Lower lobe of right lung (tissue), 2 donors: ENCODE measurements around the gene KCNN3. TPM values are rescaled to one million over a fixed set of nuclear protein-coding genes. Genes with fewer than 3 reads are reported as not detected.

ENCODE experiments used
- ATAC-seq, 2 donors: fragments of 200-7000 bp; cut with Tn5 transposase; one replicate each; pipeline ENCODE4 v1.9.1; 2020 to 2022; ENCODE audit warnings: mild to moderate bottlenecking in 2 of 2, moderate library complexity in 2 of 2
- DNase-seq: peaks from one replicate; pipeline ENCODE4 v3.0.0-alpha.2; 2020
- H3K27ac ChIP-seq: fragments of 200-600 bp; one replicate; pipeline ENCODE4 v1.8.0; 2022
- H3K27me3 ChIP-seq: fragments of 200-600 bp; one replicate; pipeline ENCODE4 v1.8.0; 2022; ENCODE audit warnings: low read depth
- H3K36me3 ChIP-seq: fragments of 200-600 bp; one replicate; pipeline ENCODE4 v1.8.0; 2022; ENCODE audit warnings: mild to moderate bottlenecking
- H3K4me1 ChIP-seq: fragments of 200-600 bp; one replicate; pipeline ENCODE4 v1.8.0; 2022
- H3K4me3 ChIP-seq: fragments of 200-600 bp; one replicate; pipeline ENCODE4 v1.8.0; 2022; ENCODE audit warnings: mild to moderate bottlenecking
- H3K9me3 ChIP-seq: fragments of 200-600 bp; one replicate; pipeline ENCODE4 v1.8.0; 2022
- intact Hi-C: fragments of 100-400 bp; cut with DNase I; formaldehyde crosslinking; loops from one replicate; pipeline ENCODE4 v1.11.0; 2022
- total RNA-seq: library from RNA; stranded (reverse); fragmentation: NEBNext Ultra II Directional; extraction: Animal tissue kit (Norgen Biotek cat#: 25700); gene quantifications from one replicate; pipeline ENCODE4 v1.2.1, GENCODE V29; 2021
- TF ChIP-seq, protein P1 (sequence below): fragments of 200-600 bp; IDR thresholded peaks from one replicate; pipeline ENCODE4 v1.8.0; 2022; ENCODE audit warnings: antibody characterized with exemption, mild to moderate bottlenecking
- donor health status: DM: no; HTN: yes; CAD: no; lungs with severe emphysema.

Gene KCNN3
- total RNA-seq, 1 donor from 2014 or later = 4.4 TPM

DNA sequence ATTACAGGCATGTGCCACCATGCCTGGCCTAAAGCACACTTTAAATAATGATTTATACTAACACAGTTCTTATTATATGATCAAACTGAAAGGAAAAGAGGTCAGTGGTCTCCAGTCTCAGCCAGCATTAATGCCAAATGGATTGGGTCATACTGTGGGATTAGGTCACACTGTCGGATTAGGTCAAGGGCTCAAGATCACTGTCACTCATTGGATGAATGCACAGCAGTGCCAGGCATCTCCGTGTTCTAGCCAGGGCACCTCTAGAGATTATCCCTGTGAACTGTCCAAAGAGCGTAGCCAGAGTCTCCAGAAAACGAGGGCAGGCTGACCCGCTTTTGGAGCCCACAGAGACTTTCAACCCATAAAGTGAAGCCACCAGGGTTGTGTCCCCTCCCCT, 70.9 kb downstream of the KCNN3 start:
- Histone ChIP-seq H3K27ac (no peak overlapping the region), H3K36me3 (no peaks in the 10 kb centered on the region), H3K4me1 (no peaks in the 10 kb centered on the region), H3K4me3 (no peak overlapping the region), H3K27me3 (no peaks in the 10 kb centered on the region), H3K9me3 (no peaks in the 10 kb centered on the region)
- DNase-seq (no peak), ATAC-seq (no peak)
- TF ChIP-seq, protein P1, sequence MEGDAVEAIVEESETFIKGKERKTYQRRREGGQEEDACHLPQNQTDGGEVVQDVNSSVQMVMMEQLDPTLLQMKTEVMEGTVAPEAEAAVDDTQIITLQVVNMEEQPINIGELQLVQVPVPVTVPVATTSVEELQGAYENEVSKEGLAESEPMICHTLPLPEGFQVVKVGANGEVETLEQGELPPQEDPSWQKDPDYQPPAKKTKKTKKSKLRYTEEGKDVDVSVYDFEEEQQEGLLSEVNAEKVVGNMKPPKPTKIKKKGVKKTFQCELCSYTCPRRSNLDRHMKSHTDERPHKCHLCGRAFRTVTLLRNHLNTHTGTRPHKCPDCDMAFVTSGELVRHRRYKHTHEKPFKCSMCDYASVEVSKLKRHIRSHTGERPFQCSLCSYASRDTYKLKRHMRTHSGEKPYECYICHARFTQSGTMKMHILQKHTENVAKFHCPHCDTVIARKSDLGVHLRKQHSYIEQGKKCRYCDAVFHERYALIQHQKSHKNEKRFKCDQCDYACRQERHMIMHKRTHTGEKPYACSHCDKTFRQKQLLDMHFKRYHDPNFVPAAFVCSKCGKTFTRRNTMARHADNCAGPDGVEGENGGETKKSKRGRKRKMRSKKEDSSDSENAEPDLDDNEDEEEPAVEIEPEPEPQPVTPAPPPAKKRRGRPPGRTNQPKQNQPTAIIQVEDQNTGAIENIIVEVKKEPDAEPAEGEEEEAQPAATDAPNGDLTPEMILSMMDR = no peak
- intact Hi-C loops = no loop called here

DNA sequence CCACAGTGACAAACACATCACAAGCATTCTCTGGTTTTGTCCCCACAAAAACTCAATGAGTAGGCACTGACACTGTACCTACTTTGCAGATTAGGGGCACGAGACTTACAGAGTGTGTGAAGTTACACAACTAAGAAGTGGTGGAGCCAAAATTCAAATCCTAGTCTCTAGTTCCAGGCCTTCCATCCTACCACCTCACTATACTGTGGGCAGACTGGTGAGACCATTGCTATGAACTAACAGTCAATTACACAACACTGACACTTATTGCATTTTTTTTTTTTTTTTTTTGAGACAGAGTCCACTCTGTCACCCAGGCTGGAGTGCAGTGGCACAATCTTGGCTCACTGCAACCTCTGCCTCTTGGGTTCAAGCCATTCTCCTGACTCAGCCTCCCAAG, 71.4 kb downstream of the KCNN3 start:
- DNase-seq = no peak
- intact Hi-C loops = no loop called here
- TF ChIP-seq, protein P1 = no peak

DNA sequence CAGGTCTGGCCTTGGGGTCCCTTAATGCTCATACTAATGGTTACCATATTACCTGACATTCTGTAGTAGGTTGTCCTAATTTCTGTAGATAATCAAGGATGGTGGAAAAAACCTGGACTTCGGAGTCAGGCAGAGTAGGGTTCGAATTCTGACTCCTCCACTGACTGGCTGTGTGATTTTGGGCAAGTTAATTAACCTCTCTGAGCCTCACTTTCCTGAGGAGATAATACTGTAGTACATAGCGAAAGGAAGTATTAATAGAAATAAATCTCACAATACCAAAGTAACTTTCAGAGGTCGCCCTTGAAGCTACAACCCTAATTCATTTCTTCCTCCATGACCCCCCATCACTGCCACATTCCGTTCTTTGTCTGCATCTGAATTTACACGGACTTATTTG, 72.9 kb downstream of the KCNN3 start:
- Histone ChIP-seq H3K36me3 (no peaks in the 10 kb centered on the region), H3K9me3 (no peaks in the 10 kb centered on the region), H3K4me1 (no peaks in the 10 kb centered on the region), H3K4me3 (no peak overlapping the region), H3K27me3 (no peaks in the 10 kb centered on the region), H3K27ac (no peak overlapping the region)
- TF ChIP-seq, protein P1 = no peak
- intact Hi-C loops = no loop called here
- DNase-seq (no peak), ATAC-seq (no peak)

More for the DNA sequence above, 71.4 kb downstream of the KCNN3 start:
- H3K4me1 ChIP-seq = no peaks in the 10 kb centered on the region
- no peak for ATAC-seq
- H3K27ac ChIP-seq = no peak overlapping the region
- no peaks in the 10 kb centered on the region for H3K27me3 ChIP-seq
- no peak overlapping the region for H3K4me3 ChIP-seq
- no peaks in the 10 kb centered on the region for H3K9me3 ChIP-seq
- no peaks in the 10 kb centered on the region for H3K36me3 ChIP-seq

DNA sequence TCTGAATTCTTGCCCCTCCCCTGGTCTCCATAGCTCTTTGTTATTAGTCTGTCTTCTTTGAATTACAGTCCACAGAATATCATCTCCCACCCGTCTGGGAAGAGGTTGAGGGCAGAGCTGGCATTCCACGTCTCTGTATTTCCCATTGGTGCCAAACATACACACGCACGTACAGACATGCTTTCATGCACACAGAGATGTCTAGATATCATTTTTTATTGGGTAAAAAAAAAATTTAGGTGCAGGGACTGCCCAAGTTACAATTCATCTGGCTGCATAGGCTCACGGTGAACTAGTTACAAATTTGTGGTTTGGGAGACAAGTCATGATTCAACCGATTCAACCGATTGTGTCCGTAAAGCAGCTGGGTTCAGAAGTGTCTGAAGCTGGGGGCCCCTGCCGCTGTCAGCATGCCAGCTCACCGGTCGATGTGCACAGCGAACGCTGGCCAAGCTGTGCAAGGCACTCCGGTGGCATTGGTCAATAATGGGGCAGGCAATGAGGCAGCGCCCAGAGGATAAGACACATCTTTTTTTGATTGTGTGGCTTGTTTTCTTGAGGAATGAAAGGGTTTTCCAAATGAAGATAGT, 73.7 kb downstream of the KCNN3 start:
- Histone ChIP-seq H3K4me1 (peaks cover 4% of the 10 kb centered on the region), H3K36me3 (no peaks in the 10 kb centered on the region), H3K27ac (no peak overlapping the region), H3K4me3 (no peak overlapping the region), H3K9me3 (no peaks in the 10 kb centered on the region), H3K27me3 (no peaks in the 10 kb centered on the region)
- TF ChIP-seq, protein P1 = no peak
- intact Hi-C loops = no loop called here
- DNase-seq = no peak
- no peak for ATAC-seq

DNA sequence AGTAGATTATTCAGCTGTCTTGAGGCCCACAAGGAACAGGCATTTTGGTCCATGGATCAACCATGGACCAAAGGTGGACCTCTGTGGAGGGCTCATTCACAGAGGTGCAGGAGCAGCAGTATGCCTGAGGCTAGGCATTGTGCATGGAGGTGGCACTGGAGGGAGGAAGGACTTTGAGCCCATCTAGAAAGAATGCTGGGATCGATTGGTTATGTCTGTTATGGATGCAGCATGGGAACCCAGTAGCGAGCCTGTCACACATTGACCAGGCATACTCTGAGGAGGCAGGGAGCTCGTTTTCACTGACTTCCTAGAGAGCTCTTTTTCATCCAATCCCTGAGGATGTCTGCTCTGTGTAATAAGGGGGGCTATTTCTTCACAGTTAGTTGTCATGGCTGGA, 75.5 kb downstream of the KCNN3 start:
- Histone ChIP-seq H3K27ac (no peak overlapping the region), H3K4me1 (peaks cover 4% of the 10 kb centered on the region), H3K36me3 (no peaks in the 10 kb centered on the region), H3K27me3 (peaks cover 2% of the 10 kb centered on the region), H3K4me3 (no peak overlapping the region), H3K9me3 (no peaks in the 10 kb centered on the region)
- DNase-seq (no peak), ATAC-seq (no peak)
- intact Hi-C loops = no loop called here
- TF ChIP-seq, protein P1 = no peak
